Measurements from ENCODE around the gene DCST2.

DNA sequence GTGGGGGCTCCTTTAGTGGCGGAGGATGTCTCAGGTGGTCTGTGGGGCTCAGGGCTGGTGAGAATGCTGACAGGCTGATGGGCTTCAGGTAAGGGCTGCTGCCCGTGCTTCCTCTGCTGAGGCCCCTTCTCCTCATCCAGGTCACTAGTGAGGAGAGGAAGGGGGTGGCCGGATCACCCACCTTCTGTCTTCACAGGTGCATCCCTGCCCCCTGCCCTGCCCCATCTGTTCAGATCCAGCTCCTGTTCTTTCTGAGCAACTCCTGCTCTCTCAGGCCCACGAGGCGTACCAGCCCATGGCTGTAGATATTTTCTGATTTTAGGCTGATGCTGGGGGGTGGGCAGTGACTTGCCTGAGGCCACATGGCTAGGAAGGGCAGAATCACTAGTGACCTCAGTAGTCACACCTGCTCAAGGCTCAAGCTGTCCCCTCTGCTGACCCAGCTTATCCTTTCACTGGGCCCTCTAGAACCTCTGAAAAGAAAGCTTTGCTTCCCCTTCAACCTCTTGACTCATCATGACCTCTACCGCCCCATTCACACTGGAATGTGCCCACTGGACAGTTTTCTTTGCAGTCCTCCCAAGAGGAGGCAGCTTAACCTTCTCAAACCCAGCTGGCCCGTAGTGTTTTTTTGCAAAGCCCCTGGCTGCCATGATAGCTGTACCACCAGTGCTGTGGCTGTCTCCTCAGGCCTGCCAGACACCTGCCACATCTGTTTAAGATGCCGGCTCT, 14.8 kb downstream of the DCST2 start:
- TF ChIP-seq, protein P1, sequence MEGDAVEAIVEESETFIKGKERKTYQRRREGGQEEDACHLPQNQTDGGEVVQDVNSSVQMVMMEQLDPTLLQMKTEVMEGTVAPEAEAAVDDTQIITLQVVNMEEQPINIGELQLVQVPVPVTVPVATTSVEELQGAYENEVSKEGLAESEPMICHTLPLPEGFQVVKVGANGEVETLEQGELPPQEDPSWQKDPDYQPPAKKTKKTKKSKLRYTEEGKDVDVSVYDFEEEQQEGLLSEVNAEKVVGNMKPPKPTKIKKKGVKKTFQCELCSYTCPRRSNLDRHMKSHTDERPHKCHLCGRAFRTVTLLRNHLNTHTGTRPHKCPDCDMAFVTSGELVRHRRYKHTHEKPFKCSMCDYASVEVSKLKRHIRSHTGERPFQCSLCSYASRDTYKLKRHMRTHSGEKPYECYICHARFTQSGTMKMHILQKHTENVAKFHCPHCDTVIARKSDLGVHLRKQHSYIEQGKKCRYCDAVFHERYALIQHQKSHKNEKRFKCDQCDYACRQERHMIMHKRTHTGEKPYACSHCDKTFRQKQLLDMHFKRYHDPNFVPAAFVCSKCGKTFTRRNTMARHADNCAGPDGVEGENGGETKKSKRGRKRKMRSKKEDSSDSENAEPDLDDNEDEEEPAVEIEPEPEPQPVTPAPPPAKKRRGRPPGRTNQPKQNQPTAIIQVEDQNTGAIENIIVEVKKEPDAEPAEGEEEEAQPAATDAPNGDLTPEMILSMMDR (IDR thresholded peaks at IDR 0.05; ENCODE audit: borderline replicate concordance, extremely low read depth, low read length, poor library complexity, severe bottlenecking) = no peak
- TF ChIP-seq EZH2 (IDR thresholded peaks at IDR 0.05; ENCODE audit: borderline replicate concordance, low read depth, low read length, severe bottlenecking) = no peak
